ENCODE data around the gene LSS. TPM values are rescaled to one million over a fixed set of nuclear protein-coding genes. Genes with fewer than 3 reads are reported as not detected.

Gene LSS
- total RNA-seq, 1 donor from 2014 or later: 34.2 TPM

DNA sequence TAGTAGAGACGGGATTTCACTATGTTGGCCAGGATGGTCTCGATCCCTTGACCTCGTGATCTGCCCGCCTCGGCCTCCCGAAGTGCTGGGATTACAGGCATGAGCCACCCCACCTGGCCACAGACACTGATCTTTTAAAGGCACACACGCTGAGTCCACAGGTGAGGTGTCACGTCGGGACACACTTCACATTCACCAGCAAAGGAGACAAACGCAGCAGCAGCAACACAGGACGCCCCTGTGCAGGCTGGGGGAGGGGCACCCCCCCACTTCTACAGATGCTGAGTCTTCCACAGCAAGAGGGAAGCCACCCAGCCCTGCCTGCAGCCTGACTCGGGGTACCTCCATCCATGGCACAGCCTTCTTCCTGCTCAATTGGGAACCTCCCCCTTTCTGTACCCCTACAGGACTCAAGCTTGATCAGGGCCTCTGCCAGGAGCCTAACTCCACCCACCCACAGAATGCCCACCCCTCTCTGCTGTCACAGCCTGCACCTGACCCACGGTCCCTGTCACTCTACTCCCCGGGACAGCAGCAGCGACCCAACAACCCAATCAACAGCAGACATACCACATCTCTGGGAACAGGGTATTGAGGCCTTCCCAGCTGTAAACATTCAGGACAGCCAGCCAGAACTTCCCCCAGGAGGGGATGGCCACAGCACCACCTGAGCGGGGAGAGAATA is 9.5 kb downstream of the LSS start:
- no peak for DNase-seq (ENCODE audit: low read depth)

- DNase-seq (ENCODE audit: low read depth): no peak
Measured at GRCh38 chr21:46217511-46218196, 10.9 kb downstream of the LSS start.

GRCh38 chr21:46216132-46216747 is 12.3 kb downstream of the LSS start:
- DNase-seq (ENCODE audit: low read depth): no peak

DNA sequence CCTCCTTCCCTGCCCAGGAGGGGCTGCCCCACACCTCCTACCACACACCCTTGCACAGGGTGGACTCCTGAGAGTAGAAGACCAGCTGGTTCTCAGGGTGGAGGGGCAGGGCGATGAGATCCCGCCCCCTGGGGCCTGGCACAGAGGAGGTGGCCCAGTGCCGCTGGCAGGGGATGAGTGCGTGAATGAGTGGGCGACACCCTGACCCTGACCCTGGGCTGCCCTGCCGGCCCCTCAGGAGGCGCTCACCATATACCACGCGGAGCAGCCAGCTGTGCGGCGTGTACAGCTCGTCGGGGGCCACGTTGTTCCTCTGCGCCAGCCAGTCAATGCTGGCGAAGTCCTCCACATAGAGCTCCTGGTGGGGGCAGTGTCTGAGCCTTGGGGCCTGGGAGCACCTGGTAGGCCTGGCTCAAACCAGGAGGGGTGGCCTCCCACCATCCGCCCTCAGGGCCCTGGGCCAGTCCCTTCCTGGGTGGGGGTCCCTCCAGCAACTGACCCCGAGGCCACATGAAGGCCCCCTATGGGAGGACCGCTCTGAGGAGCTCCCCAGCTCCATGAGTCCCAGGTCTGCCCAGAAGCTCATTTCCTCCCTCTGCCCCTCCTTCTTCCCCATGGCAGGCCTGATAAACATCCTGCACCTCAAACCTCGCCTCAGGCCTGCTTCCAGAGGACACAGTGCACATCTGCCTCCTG is 13.0 kb downstream of the LSS start:
- no peak for DNase-seq (ENCODE audit: low read depth)

DNA sequence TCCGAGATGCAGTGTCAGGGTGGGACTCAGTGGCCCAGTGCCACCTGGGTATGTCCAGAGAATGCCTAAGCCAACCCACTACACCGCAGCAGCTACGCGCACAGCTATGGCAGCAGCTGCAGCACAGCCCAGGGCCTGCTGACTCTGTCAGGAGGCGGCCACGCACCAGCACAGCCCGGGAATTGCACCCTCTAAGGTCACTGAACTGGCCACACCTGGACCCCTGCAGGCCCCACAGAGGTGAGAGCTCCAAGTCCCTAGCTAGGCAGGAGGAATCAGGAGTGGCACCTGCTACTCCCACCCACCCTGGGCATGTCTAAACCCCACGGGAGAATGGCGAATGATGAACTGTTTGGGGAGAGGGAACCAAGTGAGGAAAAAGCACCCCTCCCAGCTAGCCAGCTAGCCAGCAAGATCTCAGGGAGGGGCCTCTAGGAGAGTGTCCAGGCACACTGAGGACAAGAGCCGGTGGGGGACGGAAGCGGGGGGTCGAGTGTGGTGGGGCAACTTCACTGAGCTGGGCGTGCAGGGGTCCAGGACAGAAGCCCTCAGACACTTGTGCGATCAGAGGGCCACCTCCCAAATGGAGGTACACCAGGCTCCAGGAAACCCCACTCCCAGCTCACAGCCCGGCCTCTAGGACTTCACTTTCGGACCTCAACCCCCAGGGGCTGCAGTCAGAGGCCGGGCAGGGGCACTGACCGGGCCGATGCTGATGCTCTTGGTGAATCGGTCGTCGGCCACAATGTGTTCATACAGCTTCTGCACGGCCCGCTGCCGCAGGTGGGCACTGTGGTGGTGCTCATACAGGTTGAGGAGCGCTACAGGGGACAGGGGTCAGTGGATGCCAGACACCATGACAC is 13.9 kb downstream of the LSS start:
- no peak for DNase-seq (ENCODE audit: low read depth)

- no peak for DNase-seq (ENCODE audit: low read depth)
Measured at GRCh38 chr21:46213620-46214286, 14.8 kb downstream of the LSS start.

- no peak for DNase-seq (ENCODE audit: low read depth)
Measured at GRCh38 chr21:46212721-46213484, 15.7 kb downstream of the LSS start.

- DNase-seq (ENCODE audit: low read depth): no peak
Measured at GRCh38 chr21:46211786-46212720, 16.5 kb downstream of the LSS start.

GRCh38 chr21:46211376-46211775 is 17.2 kb downstream of the LSS start:
- no peak for DNase-seq (ENCODE audit: low read depth)

GRCh38 chr21:46210378-46211136 is 18.0 kb downstream of the LSS start:
- no peak for DNase-seq (ENCODE audit: low read depth)

GRCh38 chr21:46208761-46209721 is 19.5 kb downstream of the LSS start:
- DNase-seq (ENCODE audit: low read depth): no peak

- no peak for DNase-seq (ENCODE audit: low read depth)
Measured at GRCh38 chr21:46207920-46208591, 20.5 kb downstream of the LSS start.

DNA sequence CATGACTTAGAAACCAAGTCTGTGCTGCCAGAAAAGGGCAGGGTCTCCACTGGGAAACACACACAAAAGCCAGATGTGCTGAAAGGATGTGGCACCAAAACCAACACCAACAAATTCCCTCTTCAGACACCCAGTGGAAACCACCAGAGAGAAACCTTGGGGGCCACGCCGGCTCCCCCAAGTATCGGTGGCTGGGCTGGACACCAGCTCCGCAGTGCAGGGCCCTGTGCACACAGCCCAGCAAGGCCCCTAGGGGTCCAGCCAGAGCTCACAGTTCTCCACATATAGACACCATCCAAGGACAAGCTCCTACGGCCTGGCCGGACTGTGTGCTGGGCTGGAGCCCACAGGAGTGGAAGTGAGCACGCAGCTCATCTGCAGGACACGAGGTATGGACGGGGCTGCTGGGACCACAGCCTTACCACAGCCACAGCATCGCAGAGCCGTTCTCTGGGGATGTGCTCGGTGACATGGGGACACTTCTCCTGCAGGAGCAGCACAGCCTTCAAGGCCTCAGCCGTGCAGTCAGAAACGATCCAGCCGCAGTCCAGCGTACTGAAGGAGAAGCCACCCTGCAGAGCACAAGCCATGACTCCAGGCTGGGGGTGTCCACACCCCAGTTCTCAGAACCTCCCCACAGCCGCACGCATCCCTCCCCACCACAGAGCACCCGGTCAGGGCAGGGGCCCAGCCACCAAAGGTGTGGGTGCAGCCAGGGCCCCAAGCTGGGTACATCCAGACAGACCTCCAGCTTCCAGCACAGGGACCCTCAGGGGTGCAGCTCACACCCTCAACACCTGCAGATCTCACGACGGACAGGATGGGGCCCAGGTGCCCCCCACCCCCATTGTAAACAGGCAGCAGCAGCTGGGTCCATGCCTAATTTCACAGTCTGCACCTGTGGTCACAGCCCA is 21.3 kb downstream of the LSS start:
- no peak for DNase-seq (ENCODE audit: low read depth)

DNA sequence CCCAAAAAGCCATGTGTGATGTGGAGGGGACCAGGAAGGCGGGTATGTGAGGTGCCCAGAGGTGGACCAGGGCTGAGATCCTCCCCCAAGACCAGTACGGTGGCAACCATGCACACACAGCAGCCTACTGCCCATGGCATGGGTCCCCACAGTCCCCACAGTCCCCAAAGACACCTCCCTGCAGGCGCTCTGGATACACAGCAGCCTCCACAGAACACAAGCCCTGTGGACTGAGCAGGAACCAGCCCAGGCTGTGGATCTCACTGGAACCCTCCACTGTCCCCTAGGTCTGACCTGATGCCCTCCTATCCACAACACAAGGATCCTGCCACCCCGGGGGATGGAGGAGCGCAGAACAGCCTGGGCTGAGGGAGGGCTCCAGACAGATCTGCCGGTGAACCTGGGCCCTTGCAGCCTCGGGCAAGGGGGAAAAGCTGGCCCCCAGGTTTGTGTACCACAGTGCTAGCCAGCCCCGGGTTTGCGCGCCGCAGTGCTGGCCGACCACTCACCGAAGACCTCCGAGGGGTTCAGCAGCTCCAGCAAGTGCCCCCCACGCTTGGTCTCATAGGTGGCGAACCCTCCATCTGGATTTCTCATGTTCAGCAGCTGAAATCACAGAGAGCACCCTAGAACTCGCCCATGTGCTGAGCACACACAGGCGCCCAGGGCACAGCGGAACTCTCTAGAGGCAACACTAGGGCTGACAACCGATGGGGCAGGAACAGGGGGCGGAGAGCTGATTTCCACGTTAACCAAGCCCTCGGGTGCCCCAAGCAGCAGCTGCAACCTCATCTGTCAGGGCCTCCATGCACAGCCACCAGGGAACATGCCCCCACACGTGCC is 22.2 kb downstream of the LSS start:
- DNase-seq (ENCODE audit: low read depth): no peak

GRCh38 chr21:46205766-46206162 is 22.8 kb downstream of the LSS start:
- DNase-seq (ENCODE audit: low read depth): no peak
